NB4 (cell line): ENCODE results near the gene HHATL.

Source experiments
- DNase-seq: peaks from one replicate; pipeline ENCODE4 v3.0.0; 2010; ENCODE audit warnings: low read depth
- H3K4me3 ChIP-seq: one replicate; pipeline ENCODE4 v1.5.1; 2011; ENCODE audit warnings: mild to moderate bottlenecking, low read depth, low read length, moderate library complexity
- MYC ChIP-seq: IDR thresholded peaks from 2 replicates; pipeline ENCODE4 v1.6.1; 2011; ENCODE audit warnings: low read depth, low read length
- POLR2A ChIP-seq: IDR thresholded peaks from 2 replicates; pipeline ENCODE4 v1.6.1; 2011; ENCODE audit warnings: mild to moderate bottlenecking; ENCODE audit not compliant: insufficient read length; ENCODE audit errors: extremely low read depth
- TF ChIP-seq, protein P1 (sequence below): IDR thresholded peaks from 2 replicates; pipeline ENCODE4 v1.6.1; 2011; ENCODE audit warnings: low read depth, low read length
- TF ChIP-seq, protein P2 (sequence below): IDR thresholded peaks from one replicate; pipeline ENCODE4 v1.5.1; 2012; ENCODE audit warnings: low read depth, low read length

The HHATL gene, protein sequence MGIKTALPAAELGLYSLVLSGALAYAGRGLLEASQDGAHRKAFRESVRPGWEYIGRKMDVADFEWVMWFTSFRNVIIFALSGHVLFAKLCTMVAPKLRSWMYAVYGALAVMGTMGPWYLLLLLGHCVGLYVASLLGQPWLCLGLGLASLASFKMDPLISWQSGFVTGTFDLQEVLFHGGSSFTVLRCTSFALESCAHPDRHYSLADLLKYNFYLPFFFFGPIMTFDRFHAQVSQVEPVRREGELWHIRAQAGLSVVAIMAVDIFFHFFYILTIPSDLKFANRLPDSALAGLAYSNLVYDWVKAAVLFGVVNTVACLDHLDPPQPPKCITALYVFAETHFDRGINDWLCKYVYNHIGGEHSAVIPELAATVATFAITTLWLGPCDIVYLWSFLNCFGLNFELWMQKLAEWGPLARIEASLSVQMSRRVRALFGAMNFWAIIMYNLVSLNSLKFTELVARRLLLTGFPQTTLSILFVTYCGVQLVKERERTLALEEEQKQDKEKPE

DNA sequence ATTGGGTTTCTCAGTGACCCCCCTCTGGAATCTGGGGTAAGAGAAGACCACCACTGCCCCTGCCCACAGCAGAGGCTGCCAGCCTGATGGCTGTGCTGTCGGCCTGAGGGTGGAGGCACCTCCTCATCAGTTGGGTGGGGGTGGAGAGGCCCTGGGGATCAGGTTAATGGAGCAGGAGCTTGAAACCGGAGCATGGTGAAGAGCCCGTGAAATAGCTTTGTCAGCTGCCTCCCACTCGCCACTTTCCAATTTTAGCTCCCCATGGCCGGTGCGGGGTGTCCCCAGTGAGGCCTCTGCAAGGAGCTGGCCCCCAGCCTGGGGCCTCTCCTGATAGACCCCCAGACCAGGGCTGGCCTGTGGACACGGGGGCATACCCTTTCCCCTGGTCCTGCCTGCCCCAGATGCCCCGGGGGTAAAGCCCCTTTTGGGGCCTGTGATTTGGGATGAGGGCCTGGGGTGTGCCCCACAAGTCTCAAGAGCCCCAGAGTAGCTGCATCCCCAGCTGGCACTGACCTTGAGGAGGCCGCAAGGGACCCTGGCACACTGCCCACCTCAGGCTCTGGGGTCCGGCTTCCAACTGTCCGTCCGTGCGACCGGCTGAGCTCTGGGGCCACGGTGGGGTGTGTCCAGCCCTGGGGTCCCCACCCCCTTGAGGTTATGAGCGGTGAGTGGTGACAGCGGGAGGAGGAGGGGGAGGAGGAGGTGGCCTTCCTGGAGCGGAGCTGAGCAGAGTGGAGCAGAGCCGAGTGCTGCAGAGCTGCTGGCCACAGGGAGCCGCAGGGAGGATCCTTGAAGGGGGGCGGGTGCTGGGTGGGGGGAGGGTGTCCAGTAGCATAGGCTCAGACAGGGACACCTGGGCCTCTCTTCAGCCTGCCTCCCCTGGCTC, at the start of gene HHATL:
TSS of gene HHATL (minus strand) at position 733 of the 886 bp plus-strand sequence. CDS start 1,972 bp downstream, outside the sequence.
- TF ChIP-seq, protein P1, sequence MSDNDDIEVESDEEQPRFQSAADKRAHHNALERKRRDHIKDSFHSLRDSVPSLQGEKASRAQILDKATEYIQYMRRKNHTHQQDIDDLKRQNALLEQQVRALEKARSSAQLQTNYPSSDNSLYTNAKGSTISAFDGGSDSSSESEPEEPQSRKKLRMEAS, result no peak
- TF ChIP-seq, protein P2, sequence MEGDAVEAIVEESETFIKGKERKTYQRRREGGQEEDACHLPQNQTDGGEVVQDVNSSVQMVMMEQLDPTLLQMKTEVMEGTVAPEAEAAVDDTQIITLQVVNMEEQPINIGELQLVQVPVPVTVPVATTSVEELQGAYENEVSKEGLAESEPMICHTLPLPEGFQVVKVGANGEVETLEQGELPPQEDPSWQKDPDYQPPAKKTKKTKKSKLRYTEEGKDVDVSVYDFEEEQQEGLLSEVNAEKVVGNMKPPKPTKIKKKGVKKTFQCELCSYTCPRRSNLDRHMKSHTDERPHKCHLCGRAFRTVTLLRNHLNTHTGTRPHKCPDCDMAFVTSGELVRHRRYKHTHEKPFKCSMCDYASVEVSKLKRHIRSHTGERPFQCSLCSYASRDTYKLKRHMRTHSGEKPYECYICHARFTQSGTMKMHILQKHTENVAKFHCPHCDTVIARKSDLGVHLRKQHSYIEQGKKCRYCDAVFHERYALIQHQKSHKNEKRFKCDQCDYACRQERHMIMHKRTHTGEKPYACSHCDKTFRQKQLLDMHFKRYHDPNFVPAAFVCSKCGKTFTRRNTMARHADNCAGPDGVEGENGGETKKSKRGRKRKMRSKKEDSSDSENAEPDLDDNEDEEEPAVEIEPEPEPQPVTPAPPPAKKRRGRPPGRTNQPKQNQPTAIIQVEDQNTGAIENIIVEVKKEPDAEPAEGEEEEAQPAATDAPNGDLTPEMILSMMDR, result no peak
- TF ChIP-seq POLR2A (no peak), MYC (no peak)
- H3K4me3 ChIP-seq, result no peak within 1 kb of the TSS
- no peak for DNase-seq

DNA sequence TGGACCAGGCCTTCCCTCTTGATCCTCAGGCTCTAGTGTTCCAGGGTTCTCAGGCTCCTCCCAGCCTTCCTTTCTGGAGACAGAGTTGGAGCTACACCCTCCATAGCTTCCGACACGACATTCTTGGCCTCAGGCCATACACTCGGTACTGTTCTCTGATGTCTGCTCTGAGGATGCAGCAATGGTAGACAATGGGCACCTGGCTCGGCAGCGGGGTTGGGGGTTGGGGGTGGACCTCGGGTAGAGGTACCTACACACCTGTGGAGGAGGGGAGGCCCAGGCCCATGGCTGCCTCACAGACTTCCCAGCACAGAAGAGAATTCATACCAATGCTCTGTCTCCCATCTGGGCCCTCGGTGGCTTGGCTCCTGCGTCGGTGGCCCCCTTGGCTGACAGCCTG, 49.0 kb upstream of the HHATL start:
- no peak for TF ChIP-seq MYC
- TF ChIP-seq, protein P1, result no peak
- TF ChIP-seq, protein P2, result no peak
- no peak for TF ChIP-seq POLR2A
- no peak overlapping the region for H3K4me3 ChIP-seq
- DNase-seq, result no peak

DNA sequence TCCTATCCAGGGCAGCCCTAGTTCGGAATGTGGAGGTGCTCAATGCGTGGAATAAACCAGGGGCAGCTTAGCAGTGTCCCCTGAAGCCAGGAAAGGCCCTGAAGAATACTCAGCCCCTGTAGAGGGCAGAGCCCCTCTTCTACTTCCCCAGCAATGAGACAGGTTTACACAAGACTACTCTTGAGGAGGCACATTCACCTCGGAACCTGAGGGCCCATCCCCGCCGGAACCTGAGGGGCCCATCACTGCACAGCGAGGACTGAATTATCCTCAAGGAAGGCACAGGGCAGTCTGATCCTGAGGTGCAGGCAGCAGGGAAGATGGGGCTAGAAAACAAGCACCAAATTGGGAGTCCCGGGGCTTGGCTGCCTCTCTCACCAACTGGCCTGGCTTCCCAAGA, 48.2 kb upstream of the HHATL start:
- DNase-seq, result no peak
- no peak overlapping the region for H3K4me3 ChIP-seq
- no peak for TF ChIP-seq MYC
- TF ChIP-seq, protein P2, result no peak
- TF ChIP-seq, protein P1, result no peak
- TF ChIP-seq POLR2A, result no peak

DNA sequence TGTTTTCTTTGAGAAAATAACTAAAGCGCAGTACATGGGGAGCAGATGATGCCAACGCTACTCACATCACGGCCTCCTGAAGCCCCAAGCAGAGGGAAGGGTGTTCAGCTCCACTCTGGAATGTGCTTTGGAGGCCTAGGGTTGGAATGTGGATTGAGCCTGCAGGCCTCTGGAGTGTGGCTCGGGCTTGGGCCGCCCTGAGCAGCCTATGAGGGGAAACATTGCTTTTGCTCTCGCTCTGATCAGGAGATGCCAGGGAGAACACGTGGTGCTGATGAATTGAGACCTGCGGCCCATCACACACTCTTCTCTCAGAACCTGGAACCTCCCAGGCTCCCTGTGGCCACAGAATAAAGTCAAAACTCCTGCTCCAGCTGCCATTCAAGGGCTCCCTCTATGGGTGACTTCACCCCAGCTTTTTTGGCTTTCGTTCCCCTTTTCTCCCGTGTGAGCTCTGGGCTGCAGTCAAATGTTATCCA, 47.2 kb upstream of the HHATL start:
- H3K4me3 ChIP-seq, result no peak overlapping the region
- TF ChIP-seq, protein P1, result peak; percentile 46; the same call in 1 of the 2 replicates
- no peak for TF ChIP-seq POLR2A
- TF ChIP-seq, protein P2, result peak; percentile 68
- TF ChIP-seq MYC, result no peak
- DNase-seq, result peak; percentile 54

DNA sequence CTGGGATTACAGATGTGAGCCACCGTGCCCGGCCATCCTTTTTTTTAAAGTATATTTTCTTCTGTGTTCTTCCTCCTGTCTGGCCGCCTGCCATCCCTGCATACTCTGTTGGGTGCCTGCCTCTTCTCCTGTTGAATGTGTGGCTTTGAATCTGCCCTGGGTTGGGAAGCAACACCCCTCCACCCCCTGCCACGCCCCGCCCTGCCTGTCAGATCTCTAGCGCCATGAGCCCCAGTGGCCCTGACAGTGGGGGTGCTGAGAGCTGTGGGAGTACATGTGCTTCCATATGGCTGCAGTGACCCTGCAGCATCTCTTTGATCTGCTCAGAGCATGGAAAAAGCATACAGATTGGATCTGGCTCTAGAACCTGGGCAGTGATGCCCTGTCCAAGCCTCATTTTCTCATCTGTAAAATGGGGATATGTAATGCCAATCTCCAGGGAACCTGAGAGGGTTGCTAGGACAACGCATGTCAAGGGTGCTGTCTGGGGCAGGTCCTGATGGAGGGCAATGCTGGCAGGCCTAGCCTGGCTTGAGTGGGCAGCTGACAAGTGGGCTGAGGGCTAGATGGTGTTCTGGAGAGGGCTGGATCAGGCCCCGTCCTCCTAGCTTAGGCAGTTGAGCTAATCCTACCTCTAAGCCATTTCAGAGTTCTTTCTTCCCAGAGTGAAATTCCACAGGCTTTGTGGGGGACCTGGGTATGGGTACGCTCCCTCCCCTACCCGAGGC, 46.6 kb upstream of the HHATL start:
- no peak overlapping the region for H3K4me3 ChIP-seq
- no peak for DNase-seq
- no peak for TF ChIP-seq MYC
- no peak for TF ChIP-seq POLR2A
- TF ChIP-seq, protein P1, result no peak
- TF ChIP-seq, protein P2, result no peak
